HL-60 (cell line): ENCODE measurements around the gene C10orf105.

Source experiments
- CTCF ChIP-seq: IDR thresholded peaks from one replicate; pipeline ENCODE4 v1.5.1; 2011; ENCODE audit warnings: low read length, control low read depth, inconsistent platforms; ENCODE audit not compliant: insufficient read depth
- REST ChIP-seq: IDR thresholded peaks from 2 replicates; pipeline ENCODE4 v1.6.1; 2012; ENCODE audit warnings: low read depth; ENCODE audit not compliant: insufficient replicate concordance

GRCh38 chr10:71722849-71723248 lies 3.3 kb upstream of the C10orf105 start:
- TF ChIP-seq CTCF: no peak
- TF ChIP-seq REST: no peak
